NCI-H1105 treated with DMSO at 0.1 percent for 48 hours (cell line): Measurements from ENCODE around the gene PCDHGA3.
"Not testable (repeated sequence)": the region's sequence is repeated elsewhere in the genome, so short reads cannot be mapped to it uniquely, and the experiment has no call there.

ENCODE experiments used
- DNase-seq: peaks from one replicate; lab custom pipeline; 2025; lab: John Stamatoyannopoulos, UW

The PCDHGA3 gene

DNA sequence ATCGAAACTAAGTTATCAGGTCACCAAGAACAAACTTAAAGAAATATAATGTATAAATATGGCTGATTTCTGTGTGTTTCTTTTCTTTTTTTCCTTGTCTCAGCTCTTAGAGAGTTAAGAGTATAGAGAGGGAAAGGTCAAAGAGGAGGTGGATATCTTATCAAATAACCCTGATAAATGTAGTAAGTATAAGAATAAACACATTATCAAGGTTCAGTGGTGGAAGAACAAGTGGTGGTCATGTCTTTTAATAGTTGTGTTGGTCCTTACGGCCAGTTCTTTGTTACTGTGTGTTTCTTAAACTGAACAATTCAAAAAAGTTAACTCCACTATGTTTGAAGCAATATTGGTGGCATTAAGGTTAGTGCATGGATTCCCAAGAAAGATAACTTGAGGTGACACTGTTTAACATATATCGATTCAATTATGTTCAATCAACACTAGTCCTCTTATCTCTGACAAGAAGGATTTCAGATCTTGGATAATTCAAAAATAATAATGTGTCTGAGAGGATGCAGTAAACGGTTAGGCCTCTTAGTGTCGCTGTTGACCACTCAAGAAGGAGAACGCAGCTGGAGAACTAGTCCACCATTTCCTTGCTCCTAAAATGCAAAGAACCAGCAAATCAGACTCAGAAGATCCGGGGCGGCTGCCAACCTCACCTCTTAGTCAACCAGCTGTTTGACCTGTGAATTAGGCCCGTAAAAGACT lies at the start of gene PCDHGA3:
Gene PCDHGA3 (plus strand): TSS at position 588 of the 711 bp plus-strand sequence. CDS start 205 bp downstream, outside the sequence.
- DNase-seq, result no peak

DNA sequence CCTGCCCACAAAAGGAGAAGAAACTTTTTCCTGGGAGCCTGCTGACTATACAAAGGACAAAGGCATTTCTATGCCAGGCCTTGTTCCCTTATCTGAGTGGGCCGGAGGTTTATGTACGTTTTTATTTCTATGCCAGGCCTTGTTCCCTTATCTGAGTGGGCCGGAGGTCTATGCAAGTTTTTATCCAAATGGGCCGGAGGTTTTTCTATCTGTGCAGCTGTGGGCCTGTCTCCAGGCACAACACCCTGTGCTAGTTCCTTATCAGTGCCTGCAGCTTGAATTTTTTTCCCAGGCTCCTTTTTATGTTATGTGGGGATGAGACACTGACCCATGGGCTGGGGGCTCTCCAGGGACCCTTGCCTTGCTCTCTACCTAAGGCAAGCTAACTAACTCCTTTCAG lies 45.3 kb upstream of the PCDHGA3 start:
- no peak for DNase-seq

DNA sequence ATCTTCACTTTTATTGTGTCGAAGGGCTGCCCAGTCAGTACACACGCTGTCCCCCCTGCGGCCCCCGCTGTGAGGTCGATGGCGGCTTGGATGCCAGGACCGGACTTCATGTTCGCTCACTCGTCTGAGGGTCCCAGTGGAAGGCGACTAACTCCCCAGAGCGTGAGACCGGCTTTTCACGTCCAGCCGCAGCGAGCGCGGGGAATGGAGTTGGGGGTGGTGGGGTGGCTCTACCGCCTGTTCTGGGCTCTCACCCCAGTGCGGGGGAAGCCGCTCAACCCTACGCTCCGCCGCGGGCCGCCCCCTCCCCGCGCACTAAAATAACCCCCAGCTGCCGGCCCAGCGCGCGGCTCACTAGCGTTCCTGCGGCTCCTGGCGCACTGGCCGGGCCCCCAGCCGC lies 39.9 kb upstream of the PCDHGA3 start, which contains the start of gene SLC25A2:
Gene SLC25A2 (minus strand): TSS at position 294 of the 400 bp plus-strand sequence. CDS start 184 bp downstream, at position 110.
- no peak for DNase-seq

DNA sequence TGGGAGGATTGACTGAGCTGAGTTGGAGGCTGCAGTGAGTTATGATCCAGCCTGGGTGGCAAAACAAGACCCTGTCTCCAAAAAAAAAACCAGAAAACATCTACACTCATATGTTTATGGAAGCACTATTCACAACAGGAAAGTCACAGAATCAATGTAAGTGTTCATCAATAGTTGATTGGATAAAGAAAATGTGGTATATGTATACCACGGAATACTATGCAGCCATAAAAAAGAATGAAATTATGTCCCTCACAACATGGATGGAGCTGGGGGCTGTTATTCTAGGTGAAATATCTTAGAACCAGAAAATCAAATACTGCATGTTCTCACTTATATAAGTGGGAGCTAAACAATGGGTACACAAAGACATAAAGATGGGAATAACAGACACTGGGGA lies 37.0 kb upstream of the PCDHGA3 start:
- DNase-seq, result no peak

DNA sequence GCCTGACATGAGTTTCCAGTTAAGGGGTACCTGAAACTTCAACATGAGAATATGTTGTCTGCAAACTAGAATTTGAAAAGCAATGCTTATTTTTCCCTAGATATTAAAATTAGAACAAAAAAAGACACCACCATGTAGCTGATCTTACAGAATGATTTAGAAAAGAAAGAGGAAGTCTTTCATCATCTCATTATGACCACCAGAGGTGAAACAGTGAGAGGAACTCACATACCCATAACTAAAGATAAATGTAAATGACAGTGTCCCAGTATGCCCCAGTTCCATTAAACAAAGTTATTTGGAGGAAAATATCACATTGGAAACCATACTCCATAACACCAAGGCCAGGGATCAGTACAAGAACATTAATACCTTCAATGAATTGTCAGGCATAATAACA lies 29.9 kb upstream of the PCDHGA3 start:
- DNase-seq, result no peak

DNA sequence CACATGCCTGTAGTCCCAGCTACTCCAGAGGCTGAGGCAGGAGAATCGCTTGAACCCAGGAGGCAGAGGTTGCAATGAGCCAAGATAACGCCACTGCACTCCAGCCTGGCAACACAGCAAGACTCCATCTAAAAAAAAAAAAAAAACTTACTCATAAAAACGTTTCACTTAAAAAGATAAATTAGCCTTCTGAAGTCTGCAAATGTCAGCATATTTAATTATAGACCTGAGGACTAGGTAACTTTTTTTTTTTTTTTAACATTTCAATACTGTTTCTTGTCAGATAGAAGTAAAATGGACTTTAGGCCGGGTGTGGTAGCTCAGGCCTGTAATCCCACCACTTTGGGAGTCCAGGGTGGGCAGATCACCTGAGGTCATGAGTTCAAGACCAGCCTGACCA lies 26.7 kb upstream of the PCDHGA3 start:
- DNase-seq, result not testable (repeated sequence)

DNA sequence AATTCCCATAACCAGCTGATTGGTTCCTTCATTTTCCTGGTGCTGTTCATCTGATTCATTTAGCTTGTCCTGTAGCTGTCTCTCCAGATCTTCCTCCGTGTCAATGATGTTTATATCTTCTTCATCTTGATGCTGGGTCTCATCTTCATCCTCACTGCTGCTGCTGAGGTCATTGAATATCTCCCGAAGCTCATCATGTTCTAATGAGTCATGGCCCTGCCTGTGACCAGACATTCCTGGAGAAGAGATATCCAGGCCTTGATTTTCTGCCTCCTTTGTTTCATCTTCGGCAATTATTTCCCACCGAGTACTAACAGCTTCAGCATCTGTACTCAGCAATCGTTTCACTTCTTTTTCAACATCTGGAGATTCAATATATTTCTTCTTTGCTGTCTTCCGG lies 24.4 kb upstream of the PCDHGA3 start:
- no peak for DNase-seq

DNA sequence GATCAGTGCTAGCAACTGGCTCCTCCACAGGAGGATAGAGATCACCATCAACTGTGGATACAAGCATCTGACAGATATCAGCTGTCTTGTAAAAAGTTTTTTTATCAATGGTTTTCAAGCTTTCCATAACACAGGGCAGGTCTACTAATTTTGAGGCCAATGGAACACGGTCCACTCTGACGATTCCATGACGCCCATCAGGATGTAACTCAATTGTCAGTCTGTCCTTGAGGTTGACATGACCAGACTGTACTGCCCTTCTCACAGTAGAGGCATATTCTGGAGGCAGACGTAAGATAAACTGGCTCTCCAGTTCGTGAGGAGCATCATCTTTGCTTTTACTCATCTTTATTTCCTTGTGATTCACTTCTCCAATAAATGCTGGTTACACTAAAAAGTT lies 23.9 kb upstream of the PCDHGA3 start:
- no peak for DNase-seq

DNA sequence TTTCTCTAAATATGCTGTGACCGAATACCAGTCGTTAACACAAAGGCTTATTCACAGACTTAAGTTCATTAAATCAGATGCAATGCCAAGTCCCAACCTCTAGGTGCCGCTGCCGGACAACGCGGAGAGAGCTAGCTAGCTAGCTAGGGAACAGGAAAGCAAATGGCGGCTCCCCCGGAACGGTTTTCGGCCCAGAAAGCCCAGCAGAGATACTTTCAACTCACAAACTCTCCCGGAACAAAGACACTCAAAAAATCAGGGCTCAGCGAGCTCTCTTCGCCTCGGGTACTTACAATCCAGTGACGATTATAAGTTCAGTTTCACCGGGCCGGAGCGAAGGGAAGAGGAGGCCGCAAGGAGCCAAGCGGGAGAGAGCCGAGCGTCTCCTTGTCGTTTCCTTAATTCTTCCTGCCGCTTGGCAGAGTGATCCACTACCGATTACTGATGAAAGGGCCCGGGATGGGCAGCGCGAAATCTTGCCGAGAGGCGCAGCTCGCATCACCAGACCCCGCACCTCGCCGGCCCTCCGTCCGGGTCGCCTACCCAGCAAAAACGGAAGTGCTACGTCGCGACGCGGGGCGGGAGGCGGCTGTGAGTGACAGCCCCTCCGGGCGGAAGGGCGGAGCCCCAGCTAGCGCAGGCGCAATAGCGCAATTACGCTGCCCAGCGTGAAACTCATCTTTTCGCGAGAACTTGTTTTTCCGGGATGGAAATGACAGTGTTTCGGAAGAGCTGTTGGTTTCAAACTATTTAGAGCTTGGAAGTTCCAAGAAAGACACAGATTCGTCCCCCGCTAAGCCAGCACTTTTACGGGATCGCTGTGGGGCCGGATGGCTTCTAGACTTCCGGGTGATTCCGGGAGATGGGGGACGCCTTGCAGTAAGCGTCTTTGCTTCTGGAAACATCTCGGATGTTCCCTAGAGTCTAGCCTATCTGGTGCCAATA lies 23.1 kb upstream of the PCDHGA3 start, which contains the start of gene TAF7:
Gene TAF7 (minus strand): TSS at position 560 of the 945 bp plus-strand sequence. CDS start 740 bp downstream, outside the sequence.
- peak; percentile 68 for DNase-seq

DNA sequence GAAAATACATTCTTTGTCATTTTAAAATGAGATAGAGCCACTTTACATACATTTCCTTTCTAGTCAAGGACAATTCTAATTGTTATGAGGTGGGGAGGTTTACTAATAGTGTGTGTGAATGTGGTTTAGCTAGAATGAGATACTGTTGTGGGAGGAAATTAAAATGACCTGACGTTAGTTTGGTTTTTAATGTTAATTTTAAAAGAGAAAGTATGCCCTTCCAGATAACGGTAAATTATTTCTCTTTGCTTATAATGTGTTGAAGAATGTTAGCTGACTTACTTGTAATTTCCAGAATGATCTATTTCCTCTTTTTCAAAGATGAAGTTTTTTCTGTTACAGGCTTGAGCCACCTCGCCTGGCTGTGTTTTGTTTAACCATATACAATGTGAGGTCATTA lies 21.4 kb upstream of the PCDHGA3 start:
- no peak for DNase-seq

DNA sequence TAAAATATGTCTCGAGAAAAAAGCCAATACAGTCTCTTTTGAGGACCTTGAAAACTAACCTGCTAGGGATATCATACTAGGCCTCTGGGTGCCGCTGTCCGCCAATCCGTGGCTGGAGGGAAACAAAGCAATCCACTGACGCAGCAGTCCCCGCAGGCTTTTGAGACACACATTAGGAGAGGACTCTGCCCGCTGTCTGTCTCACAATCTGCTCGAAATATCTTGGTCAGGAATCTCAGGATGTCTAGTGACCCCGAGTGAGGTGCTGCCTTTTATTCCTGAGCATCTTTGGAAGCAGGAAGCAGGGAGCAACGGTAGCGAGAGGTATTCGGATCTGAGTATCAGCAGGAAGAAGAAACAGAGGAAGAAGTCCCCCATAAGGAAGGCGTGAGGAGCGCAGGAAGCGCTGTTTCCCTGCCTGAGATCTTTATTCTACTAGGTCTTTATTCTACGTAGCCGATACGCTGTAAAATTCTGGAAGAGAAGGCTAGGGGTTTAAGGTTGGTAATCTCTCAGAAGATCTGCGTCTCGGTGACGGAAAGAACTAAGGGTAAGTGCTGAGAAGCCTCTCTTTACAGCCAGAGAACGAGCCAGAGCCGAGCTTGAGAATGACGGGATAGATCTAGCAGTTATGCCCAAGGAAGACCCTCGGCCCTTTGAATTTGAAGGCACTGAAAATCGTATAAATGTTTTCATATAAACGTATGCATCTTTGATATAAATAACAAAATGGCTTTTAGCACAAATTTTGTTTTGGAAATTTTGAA lies 17.4 kb upstream of the PCDHGA3 start:
- no peak for DNase-seq

DNA sequence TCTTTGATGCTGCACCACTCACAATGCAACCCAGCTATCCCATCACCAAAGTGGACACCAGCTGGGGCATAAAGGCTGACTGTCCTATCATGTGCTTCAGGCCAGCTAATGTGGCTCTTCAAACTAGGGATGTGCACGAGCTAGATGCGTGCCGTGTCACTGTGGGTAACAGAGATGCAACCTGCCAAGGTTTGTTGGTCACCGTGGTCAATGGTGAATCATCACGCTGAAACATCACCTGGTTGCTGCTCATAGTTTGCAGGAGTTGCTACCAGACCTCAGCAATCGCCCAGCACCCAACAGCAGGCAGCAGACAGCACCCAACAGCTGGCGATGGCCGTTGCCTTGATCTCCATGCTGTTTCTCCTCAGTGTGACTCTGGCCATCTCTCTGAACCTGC lies 15.4 kb upstream of the PCDHGA3 start:
- no peak for DNase-seq

DNA sequence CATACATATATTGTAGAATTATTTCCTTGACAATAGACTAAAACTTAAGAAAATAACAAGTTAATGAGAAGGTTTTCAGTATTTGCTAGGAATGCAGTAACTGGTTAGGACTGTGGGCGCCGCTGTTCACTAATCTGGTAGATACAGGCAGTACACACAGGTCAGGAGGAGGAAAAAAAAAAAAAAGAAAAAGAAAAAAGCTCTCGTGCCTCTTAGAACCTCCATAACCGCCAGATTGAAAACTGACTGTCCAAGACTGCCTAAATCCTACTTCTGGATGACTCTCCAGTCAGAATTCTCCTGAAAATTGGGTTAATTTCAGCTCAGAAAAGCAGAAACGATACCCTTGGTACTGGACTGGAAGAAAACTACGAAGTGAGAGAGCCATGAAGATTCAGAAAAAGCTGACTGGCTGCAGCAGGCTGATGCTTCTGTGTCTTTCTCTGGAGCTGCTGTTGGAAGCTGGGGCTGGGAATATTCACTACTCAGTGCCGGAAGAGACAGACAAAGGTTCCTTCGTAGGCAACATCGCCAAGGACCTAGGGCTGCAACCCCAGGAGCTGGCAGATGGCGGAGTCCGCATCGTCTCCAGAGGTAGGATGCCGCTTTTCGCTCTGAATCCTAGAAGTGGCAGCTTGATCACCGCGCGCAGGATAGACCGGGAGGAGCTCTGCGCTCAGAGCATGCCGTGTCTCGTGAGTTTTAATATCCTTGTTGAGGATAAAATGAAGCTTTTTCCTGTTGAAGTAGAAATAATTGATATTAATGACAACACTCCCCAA lies 13.1 kb upstream of the PCDHGA3 start, which contains the start of gene PCDHGA1:
Gene PCDHGA1 (plus strand): TSS at position 216 of the 782 bp plus-strand sequence.
- peak; percentile 63 for DNase-seq

DNA sequence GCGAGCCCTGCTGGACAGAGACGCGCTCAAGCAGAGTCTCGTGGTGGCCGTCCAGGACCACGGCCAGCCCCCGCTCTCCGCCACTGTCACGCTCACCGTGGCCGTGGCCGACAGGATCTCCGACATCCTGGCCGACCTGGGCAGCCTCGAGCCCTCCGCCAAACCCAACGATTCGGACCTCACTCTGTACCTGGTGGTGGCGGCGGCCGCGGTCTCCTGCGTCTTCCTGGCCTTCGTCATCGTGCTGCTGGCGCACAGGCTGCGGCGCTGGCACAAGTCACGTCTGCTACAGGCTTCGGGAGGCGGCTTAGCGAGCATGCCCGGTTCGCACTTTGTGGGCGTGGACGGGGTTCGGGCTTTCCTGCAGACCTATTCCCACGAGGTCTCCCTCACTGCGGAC lies 11.1 kb upstream of the PCDHGA3 start:
- DNase-seq, result not testable (repeated sequence)

DNA sequence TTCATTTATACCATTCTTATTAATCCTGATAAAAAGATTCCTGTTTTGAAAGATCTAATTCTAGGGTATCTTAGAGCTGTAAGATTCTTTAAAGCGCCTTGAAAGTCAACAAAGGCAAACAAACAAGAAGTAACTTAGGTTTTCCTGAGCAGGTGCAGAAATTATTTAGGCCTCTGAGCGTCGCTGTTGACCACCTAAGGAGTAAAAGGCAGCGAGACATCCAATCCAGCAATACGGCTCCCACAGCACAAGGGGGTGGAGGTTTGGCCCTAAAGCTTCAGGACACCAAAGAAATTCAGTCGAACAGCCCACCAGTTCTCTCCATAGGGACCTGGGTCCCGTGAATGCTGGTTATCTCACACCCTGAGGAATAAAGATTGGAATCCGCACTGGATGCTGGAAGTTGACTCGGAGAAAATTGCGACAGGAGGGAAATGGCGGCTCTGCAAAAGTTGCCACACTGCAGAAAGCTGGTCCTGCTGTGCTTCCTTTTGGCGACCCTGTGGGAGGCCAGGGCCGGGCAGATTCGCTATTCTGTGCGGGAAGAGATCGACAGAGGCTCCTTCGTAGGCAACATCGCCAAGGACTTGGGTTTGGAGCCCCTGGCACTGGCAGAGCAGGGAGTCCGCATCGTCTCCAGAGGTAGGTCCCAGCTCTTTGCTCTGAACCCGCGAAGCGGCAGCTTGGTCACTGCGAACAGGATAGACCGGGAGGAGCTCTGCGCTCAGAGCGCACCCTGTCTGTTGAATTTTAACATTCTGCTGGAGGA lies 4.9 kb upstream of the PCDHGA3 start, which contains the start of gene PCDHGA2:
Gene PCDHGA2 (plus strand): TSS at position 223 of the 769 bp plus-strand sequence.
- no peak for DNase-seq

DNA sequence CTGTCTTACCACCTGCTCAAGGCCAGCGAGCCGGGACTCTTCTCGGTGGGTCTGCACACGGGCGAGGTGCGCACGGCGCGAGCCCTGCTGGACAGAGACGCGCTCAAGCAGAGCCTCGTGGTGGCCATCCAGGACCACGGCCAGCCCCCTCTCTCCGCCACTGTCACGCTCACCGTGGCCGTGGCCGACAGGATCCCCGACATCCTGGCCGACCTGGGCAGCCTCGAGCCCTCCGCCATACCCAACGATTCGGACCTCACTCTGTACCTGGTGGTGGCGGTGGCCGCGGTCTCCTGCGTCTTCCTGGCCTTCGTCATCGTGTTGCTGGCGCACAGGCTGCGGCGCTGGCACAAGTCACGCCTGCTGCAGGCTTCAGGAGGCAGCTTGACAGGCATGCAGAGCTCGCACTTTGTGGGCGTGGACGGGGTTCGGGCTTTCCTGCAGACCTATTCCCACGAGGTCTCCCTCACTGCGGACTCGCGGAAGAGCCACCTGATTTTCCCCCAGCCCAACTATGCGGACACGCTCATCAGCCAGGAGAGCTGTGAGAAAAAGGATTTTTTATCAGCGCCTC lies 2.8 kb upstream of the PCDHGA3 start:
- DNase-seq, result not testable (repeated sequence)

DNA sequence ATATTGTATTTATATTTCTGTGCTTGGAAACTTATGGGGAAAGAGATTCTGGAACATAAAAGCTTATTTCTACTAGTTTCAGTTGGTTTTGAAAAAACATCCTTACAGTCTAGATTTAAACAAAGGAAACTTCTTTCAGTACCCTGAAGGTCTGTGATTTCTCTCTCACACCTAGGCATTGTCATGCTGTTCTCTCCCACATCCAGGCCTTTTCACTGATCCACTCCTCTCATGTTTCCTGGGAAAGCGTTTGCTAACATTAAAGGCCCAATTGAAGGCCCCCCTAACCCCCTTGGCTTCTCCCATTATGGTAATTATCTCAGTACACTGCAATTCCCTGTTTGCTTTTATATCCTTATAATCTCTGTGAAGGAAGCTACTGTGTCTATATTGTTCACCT lies 856 bp upstream of the PCDHGA3 start:
- DNase-seq, result no peak

DNA sequence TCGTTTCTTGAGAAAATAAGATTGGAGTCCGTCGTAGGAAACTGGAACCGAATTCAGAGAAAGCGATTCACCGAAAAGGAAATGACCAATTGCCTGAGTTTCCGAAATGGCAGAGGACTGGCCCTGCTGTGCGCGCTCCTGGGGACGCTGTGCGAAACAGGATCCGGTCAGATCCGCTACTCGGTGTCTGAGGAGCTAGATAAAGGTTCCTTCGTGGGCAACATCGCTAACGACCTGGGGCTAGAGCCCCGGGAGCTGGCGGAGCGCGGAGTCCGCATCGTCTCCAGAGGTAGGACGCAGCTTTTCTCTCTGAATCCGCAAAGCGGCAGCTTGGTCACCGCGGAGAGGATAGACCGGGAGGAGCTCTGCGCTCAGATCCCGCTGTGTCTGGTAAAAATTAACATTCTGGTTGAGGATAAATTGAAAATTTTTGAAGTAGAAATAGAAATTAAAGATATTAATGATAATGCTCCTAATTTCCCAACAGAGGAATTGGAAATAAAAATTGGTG lies 379 bp downstream of the PCDHGA3 start:
- DNase-seq, result no peak

DNA sequence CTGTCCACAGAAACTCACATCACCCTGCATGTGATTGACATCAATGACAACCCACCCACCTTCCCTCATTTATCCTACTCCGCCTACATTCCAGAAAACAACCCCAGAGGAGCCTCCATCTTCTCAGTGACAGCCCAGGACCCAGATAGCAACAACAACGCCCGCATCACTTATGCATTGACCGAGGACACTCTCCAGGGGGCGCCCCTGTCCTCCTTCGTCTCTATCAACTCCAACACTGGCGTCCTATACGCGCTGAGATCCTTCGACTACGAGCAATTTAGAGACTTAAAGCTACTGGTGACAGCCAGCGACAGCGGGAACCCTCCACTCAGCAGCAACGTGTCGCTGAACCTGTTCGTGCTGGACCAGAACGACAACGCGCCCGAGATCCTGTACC lies 1.7 kb downstream of the PCDHGA3 start:
- DNase-seq, result no peak

DNA sequence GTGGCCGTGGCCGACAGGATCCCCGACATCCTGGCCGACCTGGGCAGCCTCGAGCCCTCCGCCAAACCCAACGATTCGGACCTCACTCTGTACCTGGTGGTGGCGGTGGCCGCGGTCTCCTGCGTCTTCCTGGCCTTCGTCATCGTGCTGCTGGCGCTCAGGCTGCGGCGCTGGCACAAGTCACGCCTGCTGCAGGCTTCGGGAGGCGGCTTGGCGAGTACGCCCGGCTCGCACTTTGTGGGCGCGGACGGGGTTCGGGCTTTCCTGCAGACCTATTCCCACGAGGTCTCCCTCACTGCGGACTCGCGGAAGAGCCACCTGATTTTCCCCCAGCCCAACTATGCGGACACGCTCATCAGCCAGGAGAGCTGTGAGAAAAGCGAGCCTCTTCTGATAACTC lies 2.4 kb downstream of the PCDHGA3 start:
- not testable (repeated sequence) for DNase-seq
